ENCODE measurements around the gene PDE11A.

Gene PDE11A

GRCh38 chr2:177636672-177637071 lies 435.9 kb downstream of the PDE11A start:
- DNase-seq, result no peak
- intact Hi-C loops (cut with DNase I), result no loop called here

- DNase-seq, result no peak
- intact Hi-C loops (cut with DNase I), result no loop called here
Measured at GRCh38 chr2:177635696-177636095, 436.9 kb downstream of the PDE11A start.

- intact Hi-C loops (cut with DNase I), result no loop called here
- no peak for DNase-seq
Measured at GRCh38 chr2:177633910-177634294, 438.7 kb downstream of the PDE11A start.

- no peak for DNase-seq
- intact Hi-C loops (cut with DNase I), result no loop called here
Measured at GRCh38 chr2:177633111-177633510, 439.5 kb downstream of the PDE11A start.

GRCh38 chr2:177631680-177632079 lies 440.9 kb downstream of the PDE11A start:
- DNase-seq, result no peak
- intact Hi-C loops (cut with DNase I), result no loop called here

- DNase-seq, result no peak
- intact Hi-C loops (cut with DNase I), result loop anchor here (10.0 kb wide), 2 partner anchors 95 to 295 kb away; no protein-coding TSS in a partner anchor
Measured at GRCh38 chr2:177629357-177630024, 443.1 kb downstream of the PDE11A start.

- DNase-seq, result peak in 2 of 42 donors; percentile 35
- intact Hi-C loops (cut with DNase I), result loop anchor here (10.0 kb wide), 2 partner anchors 96 to 294 kb away; no protein-coding TSS in a partner anchor
Measured at GRCh38 chr2:177628831-177629230, 443.7 kb downstream of the PDE11A start.

- DNase-seq, result peak in 20 of 42 donors; percentile 6 to 69 (median 30)
- intact Hi-C loops (cut with DNase I), result loop anchor here (10.0 kb wide), 2 partner anchors 99 to 291 kb away; no protein-coding TSS in a partner anchor
Measured at GRCh38 chr2:177625744-177626650, 446.6 kb downstream of the PDE11A start.

GRCh38 chr2:177622521-177622920 lies 450.1 kb downstream of the PDE11A start:
- peak in 16 of 42 donors; percentile 16 to 68 (median 44) for DNase-seq
- intact Hi-C loops (cut with DNase I), result loop anchor here (10.0 kb wide), 2 partner anchors 102 to 288 kb away; no protein-coding TSS in a partner anchor

- intact Hi-C loops (cut with DNase I), result loop anchor here (2.0 to 10.0 kb wide), 3 partner anchors 67 to 285 kb away; a partner anchor contains a TSS
- no peak for DNase-seq
Measured at GRCh38 chr2:177619986-177620385, 452.6 kb downstream of the PDE11A start.

GRCh38 chr2:177619461-177619860 lies 453.1 kb downstream of the PDE11A start:
- DNase-seq, result no peak
- intact Hi-C loops (cut with DNase I), result loop anchor here (2.0 kb wide), 1 partner anchor 67 kb away; a partner anchor contains a TSS

GRCh38 chr2:177618255-177619253 lies 454.0 kb downstream of the PDE11A start:
- intact Hi-C loops (cut with DNase I), result loop anchor here (2.0 kb wide), 1 partner anchor 66 kb away; a partner anchor contains a TSS
- DNase-seq, result peak; percentile 89 to 98 (median 95)

GRCh38 chr2:177617849-177618248 lies 454.7 kb downstream of the PDE11A start:
- DNase-seq, result no peak
- intact Hi-C loops (cut with DNase I), result loop anchor here (2.0 kb wide), 1 partner anchor 65 kb away; a partner anchor contains a TSS

GRCh38 chr2:177616731-177617130 lies 455.8 kb downstream of the PDE11A start:
- DNase-seq, result no peak
- intact Hi-C loops (cut with DNase I), result no loop called here

GRCh38 chr2:177616066-177616465 lies 456.5 kb downstream of the PDE11A start:
- no peak for DNase-seq
- intact Hi-C loops (cut with DNase I), result no loop called here

GRCh38 chr2:177612659-177613058 lies 459.9 kb downstream of the PDE11A start:
- intact Hi-C loops (cut with DNase I), result no loop called here
- no peak for DNase-seq

- DNase-seq, result no peak
- intact Hi-C loops (cut with DNase I), result no loop called here
Measured at GRCh38 chr2:177611310-177611886, 461.2 kb downstream of the PDE11A start.

GRCh38 chr2:177610813-177611212 lies 461.8 kb downstream of the PDE11A start:
- DNase-seq, result no peak
- intact Hi-C loops (cut with DNase I), result no loop called here

Measured in head of caudate nucleus (tissue), 42 donors.